ENCODE data around the gene TRAPPC11.
"Not testable (repeated sequence)": the region's sequence is repeated elsewhere in the genome, so short reads cannot be mapped to it uniquely, and the experiment has no call there.

Gene TRAPPC11

GRCh38 chr4:183722731-183723560 is 63.9 kb downstream of the TRAPPC11 start:
- DNase-seq = peak; percentile 77

- DNase-seq = no peak
Observed at GRCh38 chr4:183723561-183724228, 64.6 kb downstream of the TRAPPC11 start.

- not testable (repeated sequence) for DNase-seq
Observed at GRCh38 chr4:183725585-183725984, 66.5 kb downstream of the TRAPPC11 start.

GRCh38 chr4:183727482-183727881 is 68.4 kb downstream of the TRAPPC11 start:
- no peak for DNase-seq

- no peak for DNase-seq
Observed at GRCh38 chr4:183728223-183729068, 69.4 kb downstream of the TRAPPC11 start.

GRCh38 chr4:183729069-183729406 is 69.9 kb downstream of the TRAPPC11 start:
- no peak for DNase-seq

- DNase-seq = no peak
Observed at GRCh38 chr4:183729430-183730328, 70.6 kb downstream of the TRAPPC11 start.

GRCh38 chr4:183732296-183732695 is 73.2 kb downstream of the TRAPPC11 start:
- no peak for DNase-seq

- no peak for DNase-seq
Observed at GRCh38 chr4:183733181-183733580, 74.1 kb downstream of the TRAPPC11 start.

- no peak for DNase-seq
Observed at GRCh38 chr4:183738081-183738673, 79.1 kb downstream of the TRAPPC11 start.

GRCh38 chr4:183738961-183739360 is 79.9 kb downstream of the TRAPPC11 start:
- no peak for DNase-seq

GRCh38 chr4:183746305-183747229 is 87.5 kb downstream of the TRAPPC11 start:
- no peak for DNase-seq

GRCh38 chr4:183747380-183747779 is 88.3 kb downstream of the TRAPPC11 start:
- no peak for DNase-seq

GRCh38 chr4:183747931-183748670 is 89.0 kb downstream of the TRAPPC11 start:
- peak; percentile 74 for DNase-seq

GRCh38 chr4:183751106-183751505 is 92.0 kb downstream of the TRAPPC11 start:
- no peak for DNase-seq

- no peak for DNase-seq
Observed at GRCh38 chr4:183755596-183755995, 96.5 kb downstream of the TRAPPC11 start.

GRCh38 chr4:183757060-183757459 is 98.0 kb downstream of the TRAPPC11 start:
- no peak for DNase-seq

- DNase-seq = peak; percentile 54
Observed at GRCh38 chr4:183758061-183758757, 99.1 kb downstream of the TRAPPC11 start.

- DNase-seq = no peak
Observed at GRCh38 chr4:183758758-183759447, 99.8 kb downstream of the TRAPPC11 start.
